Osteoblast (primary cell): ENCODE measurements around the gene TLCD4. TPM values are rescaled to one million over a fixed set of nuclear protein-coding genes. Genes with fewer than 3 reads are reported as not detected.
"Not testable (repeated sequence)": the region's sequence is repeated elsewhere in the genome, so short reads cannot be mapped to it uniquely, and the experiment has no call there.

ENCODE experiments used
- DNase-seq: peaks from one replicate; pipeline ENCODE4 v3.0.0; 2011; ENCODE audit warnings: low spot score, mixed read lengths; ENCODE audit not compliant: insufficient read length; ENCODE audit errors: missing footprints
- H2AFZ ChIP-seq: 2 replicates; pipeline ENCODE4 v1.6.0; 2011; ENCODE audit warnings: mild to moderate bottlenecking, low read length
- H3K27ac ChIP-seq: 2 replicates; pipeline ENCODE4 v1.5.1; 2011; ENCODE audit warnings: mild to moderate bottlenecking, low read depth, low read length, moderate library complexity
- H3K27me3 ChIP-seq: 2 replicates; pipeline ENCODE4 v1.6.0; 2012; ENCODE audit warnings: mild to moderate bottlenecking, control low read depth, inconsistent platforms, low read length, moderate library complexity; ENCODE audit not compliant: insufficient read depth
- H3K36me3 ChIP-seq: 2 replicates; pipeline ENCODE4 v1.5.1; 2011; ENCODE audit warnings: mild to moderate bottlenecking, low read length, control low read depth, moderate library complexity; ENCODE audit not compliant: insufficient read depth
- H3K4me1 ChIP-seq: 2 replicates; pipeline ENCODE4 v1.5.1; 2011; ENCODE audit warnings: mild to moderate bottlenecking, low read length, control low read depth, moderate library complexity; ENCODE audit not compliant: insufficient read depth
- H3K4me2 ChIP-seq: 2 replicates; pipeline ENCODE4 v1.6.0; 2011; ENCODE audit warnings: mild to moderate bottlenecking, low read length; ENCODE audit not compliant: insufficient read depth
- H3K4me3 ChIP-seq: fragments of 200-600 bp; sonication (generic); 3 replicates; pipeline ENCODE4 v1.5.1; 2012; ENCODE audit warnings: mild to moderate bottlenecking, low read length, inconsistent platforms; ENCODE audit not compliant: insufficient read depth
- H3K79me2 ChIP-seq: 2 replicates; pipeline ENCODE4 v1.6.0; 2012; ENCODE audit warnings: mild to moderate bottlenecking, low read length, control low read depth, inconsistent platforms; ENCODE audit not compliant: insufficient read depth
- H3K9me3 ChIP-seq: 2 replicates; pipeline ENCODE4 v1.5.1; 2011; ENCODE audit warnings: low read depth, low read length, control low read depth
- H4K20me1 ChIP-seq: 2 replicates; pipeline ENCODE4 v1.6.0; 2012; ENCODE audit warnings: mild to moderate bottlenecking, low read length, control low read depth; ENCODE audit not compliant: insufficient read depth
- total RNA-seq: library from RNA; depleted of rRNA; stranded (reverse); fragments of >200 nt; gene quantifications from 2 replicates; pipeline ENCODE4 v1.2.3, GENCODE V29; 2012
- TF ChIP-seq, protein P1 (sequence below): IDR thresholded peaks from 2 replicates; pipeline ENCODE4 v1.5.1; 2011; ENCODE audit warnings: mild to moderate bottlenecking, low read depth, low read length, moderate library complexity; ENCODE audit errors: extremely low read depth

Gene TLCD4
- total RNA-seq, 1 donor = 2.2 TPM

DNA sequence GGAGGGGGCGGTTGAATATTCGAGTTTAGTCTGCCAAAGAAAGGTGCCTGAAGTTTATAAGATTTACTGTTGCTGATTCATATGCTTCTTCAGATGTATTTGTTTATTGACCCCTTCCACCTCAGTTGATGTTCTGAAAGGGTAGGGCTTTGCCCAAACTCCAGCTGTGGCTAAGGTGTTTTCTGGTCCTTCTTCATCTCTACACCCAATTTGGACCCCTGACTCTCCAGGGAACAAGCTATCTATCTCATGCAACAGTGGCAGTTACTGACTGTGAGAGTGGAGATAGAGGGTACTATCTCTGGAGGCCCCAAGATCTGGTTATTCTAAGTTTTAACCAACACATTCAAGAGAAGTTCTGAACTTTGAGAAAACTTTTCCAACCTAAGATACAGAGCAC, 31.8 kb upstream of the TLCD4 start:
- Histone ChIP-seq H3K79me2 (no peaks in the 10 kb centered on the region), H3K27ac (no peak overlapping the region), H3K27me3 (peaks cover 3% of the 10 kb centered on the region), H3K9me3 (no peaks in the 10 kb centered on the region), H3K4me2 (no peak overlapping the region), H3K4me3 (no peak overlapping the region), H3K4me1 (peaks cover 14% of the 10 kb centered on the region), H3K36me3 (no peaks in the 10 kb centered on the region), H2AFZ (no peak overlapping the region), H4K20me1 (no peaks in the 10 kb centered on the region)
- TF ChIP-seq, protein P1, sequence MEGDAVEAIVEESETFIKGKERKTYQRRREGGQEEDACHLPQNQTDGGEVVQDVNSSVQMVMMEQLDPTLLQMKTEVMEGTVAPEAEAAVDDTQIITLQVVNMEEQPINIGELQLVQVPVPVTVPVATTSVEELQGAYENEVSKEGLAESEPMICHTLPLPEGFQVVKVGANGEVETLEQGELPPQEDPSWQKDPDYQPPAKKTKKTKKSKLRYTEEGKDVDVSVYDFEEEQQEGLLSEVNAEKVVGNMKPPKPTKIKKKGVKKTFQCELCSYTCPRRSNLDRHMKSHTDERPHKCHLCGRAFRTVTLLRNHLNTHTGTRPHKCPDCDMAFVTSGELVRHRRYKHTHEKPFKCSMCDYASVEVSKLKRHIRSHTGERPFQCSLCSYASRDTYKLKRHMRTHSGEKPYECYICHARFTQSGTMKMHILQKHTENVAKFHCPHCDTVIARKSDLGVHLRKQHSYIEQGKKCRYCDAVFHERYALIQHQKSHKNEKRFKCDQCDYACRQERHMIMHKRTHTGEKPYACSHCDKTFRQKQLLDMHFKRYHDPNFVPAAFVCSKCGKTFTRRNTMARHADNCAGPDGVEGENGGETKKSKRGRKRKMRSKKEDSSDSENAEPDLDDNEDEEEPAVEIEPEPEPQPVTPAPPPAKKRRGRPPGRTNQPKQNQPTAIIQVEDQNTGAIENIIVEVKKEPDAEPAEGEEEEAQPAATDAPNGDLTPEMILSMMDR = no peak
- no peak for DNase-seq

DNA sequence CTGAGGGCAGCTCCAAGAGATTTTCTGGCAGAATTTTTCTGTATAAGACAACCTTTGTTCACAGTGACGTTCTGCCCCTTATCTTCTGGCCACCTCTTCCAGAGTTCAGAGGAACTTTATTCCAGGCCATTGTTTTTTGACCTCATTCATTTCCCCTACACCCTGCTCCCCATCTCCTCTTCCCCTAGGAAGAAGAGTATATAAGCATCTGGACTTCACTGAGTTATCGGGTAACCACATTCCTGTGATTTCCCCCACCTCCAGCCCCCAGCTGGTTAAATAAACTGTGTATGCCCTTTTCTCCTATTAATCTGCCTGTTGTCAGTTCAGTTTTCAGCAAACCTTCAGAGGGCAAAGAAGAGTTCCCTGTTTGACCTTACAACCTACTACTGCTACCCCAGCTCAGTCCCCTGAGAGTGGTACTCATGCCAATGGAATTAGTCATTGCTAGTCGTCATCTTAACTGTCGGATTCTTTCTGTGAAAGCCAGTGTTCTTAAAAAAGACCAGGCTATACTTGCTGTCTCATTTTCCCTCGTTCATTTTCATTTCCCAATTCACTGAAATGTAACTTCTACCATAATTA, 30.1 kb upstream of the TLCD4 start:
- Histone ChIP-seq H3K27ac (peak overlapping the region; percentile 84), H3K4me3 (peak overlapping the region; percentile 36), H2AFZ (peak overlapping the region; percentile 32), H3K36me3 (no peaks in the 10 kb centered on the region), H3K27me3 (no peaks in the 10 kb centered on the region), H4K20me1 (no peaks in the 10 kb centered on the region), H3K79me2 (no peaks in the 10 kb centered on the region), H3K4me2 (peak overlapping the region; percentile 75), H3K4me1 (peaks cover 14% of the 10 kb centered on the region), H3K9me3 (no peaks in the 10 kb centered on the region)
- peak; percentile 92 for DNase-seq
- TF ChIP-seq, protein P1 = no peak

DNA sequence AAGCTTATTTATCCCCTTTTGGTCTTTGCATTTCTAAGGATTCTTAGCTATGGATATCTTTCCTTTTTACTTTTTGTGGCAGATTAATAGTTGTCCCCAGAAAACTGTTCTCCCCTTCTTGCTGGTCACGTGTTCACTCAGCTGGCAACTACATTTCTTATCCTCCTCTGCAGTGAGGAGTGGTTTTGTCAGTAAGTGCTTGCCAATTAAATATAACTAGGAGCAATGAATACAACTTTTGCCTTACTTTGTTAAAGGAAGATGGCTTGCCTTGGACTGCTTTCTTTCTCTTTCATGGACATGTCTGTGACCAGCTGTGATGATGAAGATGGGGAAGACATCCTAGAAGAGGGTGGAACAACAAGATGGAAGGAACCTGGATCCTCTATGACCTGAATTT, 28.9 kb upstream of the TLCD4 start:
- peaks cover 14% of the 10 kb centered on the region for H3K4me1 ChIP-seq
- no peaks in the 10 kb centered on the region for H3K79me2 ChIP-seq
- H3K4me3 ChIP-seq = no peak overlapping the region
- H2AFZ ChIP-seq = peak overlapping the region; percentile 82
- no peak for DNase-seq
- no peak overlapping the region for H3K4me2 ChIP-seq
- H3K27ac ChIP-seq = no peak overlapping the region
- H3K36me3 ChIP-seq = no peaks in the 10 kb centered on the region
- H4K20me1 ChIP-seq = no peaks in the 10 kb centered on the region
- no peaks in the 10 kb centered on the region for H3K27me3 ChIP-seq
- no peaks in the 10 kb centered on the region for H3K9me3 ChIP-seq
- TF ChIP-seq, protein P1 = no peak

DNA sequence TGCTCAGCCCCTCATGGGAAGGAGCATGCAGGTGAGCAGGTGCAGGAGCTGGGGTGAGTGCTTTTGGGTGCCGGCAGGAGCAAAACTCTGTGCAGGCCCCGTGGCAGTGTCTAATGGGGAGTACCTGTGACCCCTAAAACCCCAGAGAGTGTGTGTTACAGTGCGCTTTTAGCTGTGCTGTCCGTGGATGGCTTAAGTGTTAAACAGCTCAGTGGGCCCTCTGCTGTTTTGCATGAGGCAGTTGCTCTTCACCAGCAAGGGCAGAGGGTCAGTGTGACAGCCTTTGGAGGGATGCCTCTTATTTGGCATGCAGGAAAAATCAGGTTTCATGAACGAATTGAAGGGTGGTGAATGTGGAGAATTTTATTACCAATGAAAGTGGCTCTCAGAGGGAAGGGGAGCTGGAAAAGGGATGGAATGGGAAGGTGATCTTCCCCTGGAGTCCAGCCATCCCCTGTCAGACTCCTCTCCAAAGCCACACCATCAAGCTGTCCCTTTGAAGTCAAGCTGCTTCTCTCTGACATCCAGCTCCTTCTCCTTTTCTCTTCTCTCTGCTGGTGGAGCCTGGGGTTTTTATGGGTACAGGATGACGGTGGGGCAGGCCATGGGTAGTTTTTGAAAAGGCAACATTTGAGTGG, 27.4 kb upstream of the TLCD4 start:
- H3K36me3 ChIP-seq = no peaks in the 10 kb centered on the region
- H3K4me2 ChIP-seq = no peak overlapping the region
- no peak overlapping the region for H3K4me3 ChIP-seq
- peaks cover 14% of the 10 kb centered on the region for H3K4me1 ChIP-seq
- no peaks in the 10 kb centered on the region for H3K79me2 ChIP-seq
- no peak for DNase-seq
- H2AFZ ChIP-seq = no peak overlapping the region
- no peaks in the 10 kb centered on the region for H3K27me3 ChIP-seq
- no peaks in the 10 kb centered on the region for H3K9me3 ChIP-seq
- TF ChIP-seq, protein P1 = no peak
- no peaks in the 10 kb centered on the region for H4K20me1 ChIP-seq
- H3K27ac ChIP-seq = no peak overlapping the region

DNA sequence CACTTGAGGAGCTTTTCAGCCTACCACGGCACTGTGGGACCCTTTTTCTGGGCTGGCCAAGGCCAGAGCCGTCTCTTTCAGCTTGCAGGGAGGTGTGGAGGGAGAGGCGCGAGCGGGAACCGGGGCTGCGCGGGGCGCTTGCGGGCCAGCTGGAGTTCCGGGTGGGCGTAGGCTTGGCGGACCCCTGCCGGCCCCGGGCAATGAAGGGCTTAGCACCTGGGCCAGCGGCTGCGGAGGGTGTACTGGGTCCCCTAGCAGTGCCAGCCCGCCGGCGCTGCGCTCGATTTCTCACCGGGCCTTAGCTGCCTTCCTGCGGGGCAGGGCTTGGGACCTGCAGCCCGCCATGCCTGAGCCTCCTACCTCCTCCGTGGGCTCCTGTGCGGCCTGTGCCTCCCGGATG, 25.9 kb upstream of the TLCD4 start:
- not testable (repeated sequence) for H3K4me2 ChIP-seq, H3K4me3 ChIP-seq

DNA sequence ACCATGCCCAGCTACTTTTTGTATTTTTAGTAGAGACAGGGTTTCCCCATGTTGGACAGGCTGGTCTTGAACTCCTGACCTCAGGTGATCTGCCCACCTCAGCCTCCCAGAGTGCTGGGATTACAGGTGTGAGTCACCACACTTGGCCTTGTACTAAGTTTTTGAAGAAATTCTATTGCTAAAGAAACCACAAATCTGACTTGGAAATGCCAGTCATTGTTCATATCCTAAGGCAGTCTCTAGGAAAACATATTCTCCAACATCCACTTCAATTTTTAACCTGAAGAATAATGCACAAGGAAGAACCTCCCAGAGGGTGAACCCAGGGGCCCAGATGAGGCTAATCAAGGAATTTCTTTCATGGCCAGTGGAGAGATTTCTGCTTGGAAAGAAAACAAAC, 24.3 kb upstream of the TLCD4 start:
- H3K36me3 ChIP-seq, H3K79me2 ChIP-seq, H3K4me1 ChIP-seq, H3K27me3 ChIP-seq, H4K20me1 ChIP-seq, H3K9me3 ChIP-seq, H3K27ac ChIP-seq, DNase-seq, H3K4me3 ChIP-seq, H2AFZ ChIP-seq, H3K4me2 ChIP-seq: not testable (repeated sequence)

More for the DNA sequence above, 25.9 kb upstream of the TLCD4 start:
- H3K27ac ChIP-seq, H2AFZ ChIP-seq, H3K79me2 ChIP-seq, DNase-seq, H4K20me1 ChIP-seq, H3K36me3 ChIP-seq, H3K9me3 ChIP-seq, H3K27me3 ChIP-seq: not testable (repeated sequence)
- peaks cover 14% of the 10 kb centered on the region for H3K4me1 ChIP-seq
